Testis (tissue), 2 donors: Measurements from ENCODE around the gene AKAP5.

Source experiments
- CTCF ChIP-seq, 3 experiments: fragments of 450-650 bp in 2 of 3; fragments of 200-600 bp in 1 of 3; sonication (generic) in 1 of 3; IDR thresholded peaks; one replicate each; pipeline ENCODE4 v1.5.1; 2016 to 2019; ENCODE audit warnings: antibody characterized with exemption in 3 of 3, mild to moderate bottlenecking in 2 of 3, moderate library complexity in 1 of 3
- POLR2A ChIP-seq: fragments of 450-650 bp; IDR thresholded peaks from one replicate; pipeline ENCODE4 v1.6.1; 2017; ENCODE audit warnings: antibody characterized with exemption, mild to moderate bottlenecking, moderate library complexity

DNA sequence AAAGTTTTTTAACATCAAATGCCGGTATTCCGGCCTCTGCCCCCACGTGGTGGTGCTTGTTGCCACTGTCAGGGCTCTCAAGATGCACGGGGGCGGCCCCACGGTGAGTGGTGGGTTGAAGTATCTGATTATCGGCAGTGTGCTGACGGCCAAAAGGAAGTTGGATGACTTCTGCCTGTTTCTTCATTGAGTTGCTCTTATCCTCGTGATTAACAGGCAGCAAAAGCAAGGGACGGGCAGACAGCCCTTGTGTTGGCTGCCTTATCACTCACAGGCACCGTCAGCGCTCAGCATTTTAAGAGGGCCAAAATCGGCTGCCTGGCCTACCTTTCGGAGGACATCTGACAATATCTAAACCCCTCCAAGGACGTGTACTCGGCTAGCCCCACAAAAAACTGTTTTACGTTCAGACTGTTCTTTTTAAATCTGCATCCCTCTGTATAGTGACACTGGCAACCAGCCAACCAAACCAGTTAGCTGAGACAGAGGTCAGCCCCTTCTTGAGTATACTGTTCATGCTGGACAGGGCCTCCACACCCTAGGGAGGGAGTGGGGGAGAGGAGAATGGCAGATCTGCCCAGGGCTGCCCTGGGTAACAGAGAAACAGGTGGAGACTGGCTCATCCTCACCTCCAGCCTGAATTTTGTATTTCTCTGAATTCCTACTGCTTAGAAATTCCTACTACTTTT lies 22.9 kb upstream of the AKAP5 start:
- TF ChIP-seq CTCF (IDR thresholded peaks at IDR 0.05) (no peak), POLR2A (no peak)
